Measurements from ENCODE around the gene AKT1S1.

DNA sequence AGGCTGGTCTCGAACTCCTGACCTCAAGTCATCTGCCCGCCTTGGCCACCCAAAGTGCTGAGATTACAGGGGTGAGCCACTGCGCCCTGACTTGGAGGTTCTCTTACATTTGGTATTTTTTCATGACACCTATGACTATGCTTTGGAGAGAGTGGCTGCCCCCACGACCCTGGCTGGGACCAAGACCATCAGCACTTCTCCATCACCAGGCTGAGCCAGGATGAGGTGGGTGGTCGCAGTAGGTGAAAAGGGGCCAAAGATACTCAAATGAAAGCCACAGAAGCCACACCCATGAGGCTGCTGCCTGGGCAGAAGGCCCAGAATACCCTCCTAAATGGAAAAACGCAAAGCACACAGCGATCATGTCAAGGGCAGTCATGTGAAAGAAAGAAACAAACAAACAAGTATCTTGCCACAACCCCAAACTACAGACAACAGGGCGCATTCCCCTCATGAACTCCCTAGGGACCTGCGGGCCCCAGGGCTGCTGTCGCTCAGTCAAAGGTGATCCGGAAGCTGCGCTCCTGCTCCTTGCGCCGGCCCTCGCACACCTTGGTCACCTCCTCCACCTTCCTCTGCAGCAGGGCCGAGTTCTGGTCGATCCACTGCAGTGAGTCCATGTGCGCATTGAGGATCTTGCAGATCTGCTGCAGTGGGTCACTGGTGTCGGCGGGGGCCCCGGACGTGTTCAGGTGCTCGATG, 30.7 kb upstream of the AKT1S1 start:
- TF ChIP-seq TAF1 (IDR thresholded peaks at IDR 0.05; ENCODE audit: low read depth, low read length) (no peak), POLR2A (IDR thresholded peaks at IDR 0.05; ENCODE audit: low read depth, low read length) (no peak), SPI1 (IDR thresholded peaks at IDR 0.05; ENCODE audit: low read depth, low read length) (no peak), POLR2AphosphoS5 (IDR thresholded peaks at IDR 0.05; ENCODE audit: low read depth, low read length) (no peak), POU2F2 (IDR thresholded peaks at IDR 0.05; ENCODE audit: low read depth, low read length) (no peak)

Data from GM12891 (cell line).